ENCODE measurements around the gene ETS1. TPM values are rescaled to one million over a fixed set of nuclear protein-coding genes. Genes with fewer than 3 reads are reported as not detected.
A peak's percentile ranks its signal among the peaks of the same experiment; 100 is the strongest.

The ETS1 gene
- polyA plus RNA-seq, 1 donor (not counting 4 experiments of a cell fraction or from before 2014, with no cell fraction given), result 41.0 TPM

DNA sequence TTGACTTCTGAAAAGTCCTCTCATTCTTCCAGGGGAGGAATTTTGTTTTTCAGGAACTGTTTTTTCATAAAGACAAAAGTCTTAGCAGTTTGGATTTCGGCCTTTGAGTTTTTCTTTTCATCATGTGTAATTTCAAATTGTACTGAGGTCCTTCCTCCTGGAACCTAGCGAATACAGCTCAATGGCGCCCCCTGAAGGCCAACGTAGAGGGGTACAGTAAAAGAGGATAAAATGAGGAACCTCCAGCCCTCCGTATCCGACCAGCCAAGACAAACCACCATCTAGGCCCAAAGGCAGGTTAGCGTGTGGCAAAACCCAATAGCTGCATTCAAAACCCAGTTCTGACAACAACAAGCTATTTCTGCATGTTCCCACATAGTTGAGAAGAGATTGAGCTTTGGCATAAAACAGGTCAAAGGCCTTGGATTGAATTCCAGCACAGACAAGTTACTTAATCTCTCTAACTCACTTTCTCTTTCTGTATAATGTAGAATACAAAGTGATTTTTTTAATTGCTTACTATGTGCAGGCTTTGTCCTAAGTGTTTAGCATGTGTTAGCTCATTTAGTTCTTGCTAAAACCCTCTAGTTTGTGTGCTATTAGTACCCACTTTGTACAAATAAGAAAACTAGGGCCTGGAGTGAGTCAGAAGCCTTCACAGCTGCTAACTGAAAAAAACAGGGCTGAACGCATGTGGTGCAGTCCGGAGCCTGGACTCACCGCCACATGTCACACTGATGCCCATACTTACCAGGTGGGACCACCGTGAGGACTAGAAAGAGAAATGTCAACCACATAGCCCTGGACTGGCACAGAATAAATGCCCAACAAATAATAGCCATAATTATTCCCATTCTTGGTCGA is 43.2 kb upstream of the ETS1 start:
- H3K27me3 ChIP-seq (ENCODE audit: control insufficient read depth, extremely low read depth, insufficient read depth, low read length), result no peaks in the 10 kb centered on the region
- no peaks in the 10 kb centered on the region for H3K9me3 ChIP-seq (ENCODE audit: control insufficient read depth, low read depth, low read length)
- peak overlapping the region; percentile 78 for H2AFZ ChIP-seq (ENCODE audit: control insufficient read depth, low read length)
- DNase-seq (ENCODE audit: low read depth, low spot score) (peak; percentile 13), FAIRE-seq (peak; percentile 76)
- no peaks in the 10 kb centered on the region for H3K79me2 ChIP-seq (ENCODE audit: control insufficient read depth, insufficient read depth, low read length)
- peak overlapping the region; percentile 28 for H3K4me2 ChIP-seq (ENCODE audit: control insufficient read depth, extremely low read depth, insufficient read depth, low read depth, low read length)
- H3K27ac ChIP-seq (ENCODE audit: control insufficient read depth, insufficient read depth, low read length), result no peak overlapping the region
- dilution Hi-C loops (cut with MboI; ENCODE audit: extremely low pct_ligation_motif_present, low sequenced_read_pairs), result loop anchor here (25.0 kb wide), 2 partner anchors 318 to 443 kb away; no protein-coding TSS in a partner anchor
- peak; percentile 74 to 83 (median 80) for TF ChIP-seq CTCF (optimal IDR thresholded peaks at IDR 0.05 in 1 of 3, IDR thresholded peaks at IDR 0.05 in 1 of 3, conservative IDR thresholded peaks at IDR 0.05 in 1 of 3; ENCODE audit: extremely low read depth in 1 of 3, insufficient read depth in 2 of 3, low read length in 3 of 3)
- TF ChIP-seq EZH2 (IDR thresholded peaks at IDR 0.05; ENCODE audit: low read length), result no peak
- H3K9me1 ChIP-seq (ENCODE audit: control insufficient read depth, extremely low read depth, insufficient read depth, low read length), result no peaks in the 10 kb centered on the region
- H4K20me1 ChIP-seq (ENCODE audit: control insufficient read depth, extremely low read depth, insufficient read depth, low read length), result no peaks in the 10 kb centered on the region
- no peak overlapping the region for H3K4me3 ChIP-seq (ENCODE audit: control insufficient read depth in 2 of 3, extremely low read depth in 1 of 3, insufficient read depth in 2 of 3, low read depth in 1 of 3, low read length in 3 of 3)
- H3K9ac ChIP-seq (ENCODE audit: control insufficient read depth, extremely low read depth, insufficient read depth, low read length), result no peak overlapping the region
- no peaks in the 10 kb centered on the region for H3K4me1 ChIP-seq (ENCODE audit: control insufficient read depth, extremely low read depth, insufficient read depth, low read length)
- H3K36me3 ChIP-seq (ENCODE audit: control insufficient read depth in 2 of 2, extremely low read depth in 1 of 2, insufficient read depth in 2 of 2, low read length in 2 of 2), result no peaks in the 10 kb centered on the region

GRCh38 chr11:128629516-128630106 is 42.3 kb upstream of the ETS1 start:
- Histone ChIP-seq H3K4me1 (ENCODE audit: control insufficient read depth, extremely low read depth, insufficient read depth, low read length) (no peaks in the 10 kb centered on the region), H3K4me2 (ENCODE audit: control insufficient read depth, extremely low read depth, insufficient read depth, low read depth, low read length) (no peak overlapping the region), H3K9me1 (ENCODE audit: control insufficient read depth, extremely low read depth, insufficient read depth, low read length) (no peaks in the 10 kb centered on the region), H3K36me3 (ENCODE audit: control insufficient read depth in 2 of 2, extremely low read depth in 1 of 2, insufficient read depth in 2 of 2, low read length in 2 of 2) (no peaks in the 10 kb centered on the region), H3K9ac (ENCODE audit: control insufficient read depth, extremely low read depth, insufficient read depth, low read length) (no peak overlapping the region), H3K4me3 (ENCODE audit: control insufficient read depth in 2 of 3, extremely low read depth in 1 of 3, insufficient read depth in 2 of 3, low read depth in 1 of 3, low read length in 3 of 3) (no peak overlapping the region), H3K9me3 (ENCODE audit: control insufficient read depth, low read depth, low read length) (no peaks in the 10 kb centered on the region), H3K27ac (ENCODE audit: control insufficient read depth, insufficient read depth, low read length) (no peak overlapping the region), H3K79me2 (ENCODE audit: control insufficient read depth, insufficient read depth, low read length) (no peaks in the 10 kb centered on the region), H4K20me1 (ENCODE audit: control insufficient read depth, extremely low read depth, insufficient read depth, low read length) (no peaks in the 10 kb centered on the region), H3K27me3 (ENCODE audit: control insufficient read depth, extremely low read depth, insufficient read depth, low read length) (no peaks in the 10 kb centered on the region), H2AFZ (ENCODE audit: control insufficient read depth, low read length) (no peak overlapping the region)
- TF ChIP-seq CTCF (optimal IDR thresholded peaks at IDR 0.05 in 1 of 3, IDR thresholded peaks at IDR 0.05 in 1 of 3, conservative IDR thresholded peaks at IDR 0.05 in 1 of 3; ENCODE audit: extremely low read depth in 1 of 3, insufficient read depth in 2 of 3, low read length in 3 of 3), result no peak
- TF ChIP-seq EZH2 (IDR thresholded peaks at IDR 0.05; ENCODE audit: low read length), result no peak
- DNase-seq (ENCODE audit: low read depth, low spot score) (no peak), FAIRE-seq (peak; percentile 32)
- dilution Hi-C loops (cut with MboI; ENCODE audit: extremely low pct_ligation_motif_present, low sequenced_read_pairs), result loop anchor here (25.0 kb wide), 2 partner anchors 317 to 442 kb away; no protein-coding TSS in a partner anchor

Data from keratinocyte (primary cell).